A673 (cell line): ENCODE measurements around the gene LIME1.
"Not testable (repeated sequence)": the region's sequence is repeated elsewhere in the genome, so short reads cannot be mapped to it uniquely, and the experiment has no call there.

ENCODE experiments used
- EZH2 ChIP-seq: fragments of 200-600 bp; sonication (generic); IDR thresholded peaks from 2 replicates; pipeline ENCODE4 v1.6.1; 2017; ENCODE audit warnings: borderline replicate concordance, low read depth, mild to moderate bottlenecking, mixed read lengths, antibody characterized with exemption, low read length; ENCODE audit not compliant: poor library complexity, severe bottlenecking
- TF ChIP-seq, protein P1 (sequence below): fragments of 300-800, 200-600 bp; sonication (generic); conservative IDR thresholded peaks from 2 replicates; pipeline ENCODE4 v1.5.1; 2017; ENCODE audit warnings: low read depth, mild to moderate bottlenecking, antibody characterized with exemption, low read length, moderate library complexity, mixed read lengths

DNA sequence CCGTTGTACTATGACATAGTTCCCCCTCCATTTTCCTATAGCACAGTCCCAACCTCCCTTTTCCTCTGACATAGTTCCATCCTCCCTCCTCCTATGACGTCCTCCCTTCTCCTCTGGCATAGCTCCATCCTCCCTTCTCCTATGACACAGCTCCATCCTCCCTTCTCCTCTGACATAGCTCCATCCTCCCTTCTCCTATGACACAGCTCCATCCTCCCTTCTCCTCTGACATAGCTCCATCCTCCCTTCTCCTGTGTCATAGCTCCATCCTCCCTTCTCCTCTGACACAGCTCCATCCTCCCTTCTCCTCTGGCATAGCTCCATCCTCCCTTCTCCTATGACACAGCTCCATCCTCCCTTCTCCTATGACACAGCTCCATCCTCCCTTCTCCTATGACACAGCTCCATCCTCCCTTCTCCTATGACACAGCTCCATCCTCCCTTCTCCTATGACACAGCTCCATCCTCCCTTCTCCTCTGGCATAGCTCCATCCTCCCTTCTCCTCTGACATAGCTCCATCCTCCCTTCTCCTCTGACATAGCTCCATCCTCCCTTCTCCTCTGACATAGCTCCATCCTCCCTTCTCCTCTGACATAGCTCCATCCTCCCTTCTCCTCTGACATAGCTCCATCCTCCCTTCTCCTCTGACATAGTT is 13.4 kb upstream of the LIME1 start:
- TF ChIP-seq, protein P1, sequence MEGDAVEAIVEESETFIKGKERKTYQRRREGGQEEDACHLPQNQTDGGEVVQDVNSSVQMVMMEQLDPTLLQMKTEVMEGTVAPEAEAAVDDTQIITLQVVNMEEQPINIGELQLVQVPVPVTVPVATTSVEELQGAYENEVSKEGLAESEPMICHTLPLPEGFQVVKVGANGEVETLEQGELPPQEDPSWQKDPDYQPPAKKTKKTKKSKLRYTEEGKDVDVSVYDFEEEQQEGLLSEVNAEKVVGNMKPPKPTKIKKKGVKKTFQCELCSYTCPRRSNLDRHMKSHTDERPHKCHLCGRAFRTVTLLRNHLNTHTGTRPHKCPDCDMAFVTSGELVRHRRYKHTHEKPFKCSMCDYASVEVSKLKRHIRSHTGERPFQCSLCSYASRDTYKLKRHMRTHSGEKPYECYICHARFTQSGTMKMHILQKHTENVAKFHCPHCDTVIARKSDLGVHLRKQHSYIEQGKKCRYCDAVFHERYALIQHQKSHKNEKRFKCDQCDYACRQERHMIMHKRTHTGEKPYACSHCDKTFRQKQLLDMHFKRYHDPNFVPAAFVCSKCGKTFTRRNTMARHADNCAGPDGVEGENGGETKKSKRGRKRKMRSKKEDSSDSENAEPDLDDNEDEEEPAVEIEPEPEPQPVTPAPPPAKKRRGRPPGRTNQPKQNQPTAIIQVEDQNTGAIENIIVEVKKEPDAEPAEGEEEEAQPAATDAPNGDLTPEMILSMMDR: not testable (repeated sequence)
- TF ChIP-seq EZH2: not testable (repeated sequence)
